Measurements from ENCODE around the gene SBK3.
A peak's percentile ranks its signal among the peaks of the same experiment; 100 is the strongest.

Gene SBK3

GRCh38 chr19:55516878-55517620, 28.3 kb downstream of the SBK3 start (continued):
- no peak for TF ChIP-seq ZNF362 (tag by site-specific recombination; IDR thresholded peaks at IDR 0.05)
- peak; percentile 58; the same call in 1 of the 2 replicates for TF ChIP-seq SP7 (tag by site-specific recombination; IDR thresholded peaks at IDR 0.05)
- TF ChIP-seq ZNF311 (tag by site-specific recombination; IDR thresholded peaks at IDR 0.05; ENCODE audit: borderline replicate concordance) = no peak
- no peak; the same call in 1 of the 2 replicates for TF ChIP-seq ZSCAN4 (tag by site-specific recombination; IDR thresholded peaks at IDR 0.05)
- no peak; the same call in 1 of the 2 replicates for TF ChIP-seq ZNF768 (tag by site-specific recombination; IDR thresholded peaks at IDR 0.05)
- no peak for TF ChIP-seq ZNF610 (tag by site-specific recombination; IDR thresholded peaks at IDR 0.05; ENCODE audit: borderline replicate concordance)
- TF ChIP-seq MZF1 (tag by site-specific recombination; IDR thresholded peaks at IDR 0.05; ENCODE audit: borderline replicate concordance) = no peak
- no peak for TF ChIP-seq ZNF830 (tag by site-specific recombination; IDR thresholded peaks at IDR 0.05; ENCODE audit: low read depth)
- TF ChIP-seq AEBP2 (tag by site-specific recombination; IDR thresholded peaks at IDR 0.05; ENCODE audit: borderline replicate concordance) = no peak
- TF ChIP-seq ZNF501 (tag by site-specific recombination; IDR thresholded peaks at IDR 0.05) = peak; percentile 53
- no peak for TF ChIP-seq ZNF292 (tag by site-specific recombination; IDR thresholded peaks at IDR 0.05; ENCODE audit: borderline replicate concordance, low read depth)
- TF ChIP-seq ZNF658 (tag by site-specific recombination; IDR thresholded peaks at IDR 0.05) = no peak
- TF ChIP-seq PATZ1 (tag by site-specific recombination; IDR thresholded peaks at IDR 0.05) = no peak; the same call in none of the 2 replicates
- TF ChIP-seq ZSCAN5A (tag by site-specific recombination; IDR thresholded peaks at IDR 0.05) = no peak
- no peak for TF ChIP-seq SETDB1 (IDR thresholded peaks at IDR 0.05; ENCODE audit: insufficient read length, low read length)
- TF ChIP-seq GLI2 (tag by site-specific recombination; IDR thresholded peaks at IDR 0.05; ENCODE audit: borderline replicate concordance, low read depth) = no peak
- TF ChIP-seq ZNF791 (tag by site-specific recombination; IDR thresholded peaks at IDR 0.05) = no peak
- TF ChIP-seq ZNF366 (tag by site-specific recombination; conservative IDR thresholded peaks at IDR 0.05) = peak; percentile 71
- TF ChIP-seq ZNF747 (tag by site-specific recombination; IDR thresholded peaks at IDR 0.05) = no peak
- no peak for TF ChIP-seq ZNF513 (tag by site-specific recombination; IDR thresholded peaks at IDR 0.05)
- no peak for TF ChIP-seq HOXD13 (CRISPR knock-in tag; IDR thresholded peaks at IDR 0.05; ENCODE audit: borderline replicate concordance)
- TF ChIP-seq ZNF341 (tag by site-specific recombination; IDR thresholded peaks at IDR 0.05; ENCODE audit: low read depth) = no peak
- TF ChIP-seq EGR2 (tag by site-specific recombination; IDR thresholded peaks at IDR 0.05; ENCODE audit: low read depth) = peak; percentile 69
- peak; percentile 56; the same call in 1 of the 2 replicates for TF ChIP-seq KLF1 (tag by site-specific recombination; IDR thresholded peaks at IDR 0.05)
- TF ChIP-seq ZBTB17 (tag by site-specific recombination; IDR thresholded peaks at IDR 0.05) = peak; percentile 56; the same call in 1 of the 2 replicates
- TF ChIP-seq ZSCAN16 (tag by site-specific recombination; IDR thresholded peaks at IDR 0.05) = no peak
- no peak for TF ChIP-seq HOXC10 (CRISPR knock-in tag; IDR thresholded peaks at IDR 0.05)
- no peak; the same call in 1 of the 2 replicates for TF ChIP-seq KLF10 (tag by site-specific recombination; IDR thresholded peaks at IDR 0.05)
- no peak for TF ChIP-seq ZNF184 (tag by site-specific recombination; IDR thresholded peaks at IDR 0.05)
- no peak for TF ChIP-seq ZNF146 (tag by site-specific recombination; IDR thresholded peaks at IDR 0.05)
